Ascending aorta (tissue), 2 donors: Measurements from ENCODE around the gene MED27. TPM values are rescaled to one million over a fixed set of nuclear protein-coding genes. Genes with fewer than 3 reads are reported as not detected.

Source experiments
- DNase-seq, 2 donors: peaks; one replicate each; pipeline ENCODE4 v3.0.0-alpha.2; 2019; ENCODE audit warnings: low spot score in 2 of 2
- H3K27ac ChIP-seq, 2 donors: fragments of 200-600 bp; sonication (generic); one replicate each; pipeline ENCODE4 v1.5.1; 2016 to 2017; ENCODE audit warnings: mild to moderate bottlenecking in 1 of 2
- H3K27me3 ChIP-seq: fragments of 200-600 bp; sonication (generic); one replicate; pipeline ENCODE4 v1.5.1; 2017
- H3K36me3 ChIP-seq, 2 donors: fragments of 200-600 bp; sonication (generic); one replicate each; pipeline ENCODE4 v1.5.1; 2016
- H3K4me1 ChIP-seq, 2 donors: fragments of 200-600 bp; sonication (generic); one replicate each; pipeline ENCODE4 v1.5.1; 2016 to 2017; ENCODE audit warnings: mild to moderate bottlenecking in 1 of 2
- H3K4me3 ChIP-seq, 2 donors: fragments of 200-600 bp; sonication (generic); one replicate each; pipeline ENCODE4 v1.5.1; 2016 to 2017; ENCODE audit warnings: mild to moderate bottlenecking in 1 of 2
- H3K9me3 ChIP-seq, 2 donors: fragments of 200-600 bp; sonication (generic); one replicate each; pipeline ENCODE4 v1.5.1; 2016
- CTCF ChIP-seq, 3 experiments: fragments of 200-600 bp in 2 of 3; fragments of 450-650 bp in 1 of 3; sonication (generic) in 2 of 3; IDR thresholded peaks; one replicate each; pipeline ENCODE4 v1.5.1; 2016 to 2019; ENCODE audit warnings: antibody characterized with exemption in 3 of 3, mild to moderate bottlenecking in 1 of 3, moderate library complexity in 1 of 3
- intact Hi-C: fragments of 100-400 bp; cut with DNase I; formaldehyde crosslinking; loops from one replicate; pipeline ENCODE4 v1.15.1; 2023
- total RNA-seq: library from RNA; depleted of rRNA; stranded (reverse); fragments of >200 nt; gene quantifications from one replicate; pipeline ENCODE4 v1.1.0, GENCODE V29; 2016

The MED27 gene
- total RNA-seq, 1 donor from 2014 or later = 19.4 TPM

DNA sequence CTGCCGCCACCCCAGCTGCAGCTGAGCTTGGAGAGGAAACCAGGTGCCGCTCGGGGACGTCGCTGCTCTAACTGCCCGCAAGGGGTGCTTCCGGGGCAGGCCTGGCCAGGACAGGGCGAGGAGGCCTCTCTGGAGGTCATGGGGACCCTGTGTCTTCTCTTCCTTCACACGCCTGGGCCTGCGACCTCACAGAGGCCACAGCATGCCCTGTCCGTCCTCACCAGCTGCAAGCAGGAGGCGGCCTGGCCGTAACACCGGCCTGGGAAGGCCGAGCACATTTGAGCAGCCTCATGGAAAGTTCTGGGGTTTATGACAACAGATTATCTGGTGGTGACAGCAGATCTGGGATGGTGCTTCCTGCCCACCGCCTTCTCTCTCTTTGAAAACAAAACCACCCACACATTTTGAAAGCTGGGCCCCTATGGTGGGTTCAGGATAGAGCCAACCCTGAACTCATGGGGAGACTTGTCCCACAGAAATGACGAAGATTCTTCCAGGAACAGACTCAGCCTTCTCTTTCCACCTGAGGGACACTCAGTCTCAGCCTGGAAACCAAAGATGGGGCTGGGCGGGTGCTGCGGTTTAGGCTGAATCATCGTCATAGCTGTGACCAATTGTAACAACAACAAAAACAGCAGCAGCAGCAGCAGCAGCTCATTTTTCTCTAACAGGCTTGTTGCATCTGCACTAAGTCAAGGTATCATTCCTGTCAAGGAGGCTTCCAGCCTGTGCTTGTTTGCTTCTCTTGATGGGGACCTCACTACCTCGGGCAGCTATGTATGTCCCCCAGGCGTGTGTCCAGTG lies 240.2 kb downstream of the MED27 start:
- Histone ChIP-seq H3K4me1 (no peaks in the 10 kb centered on the region), H3K4me3 (no peak overlapping the region), H3K9me3 (peaks cover 0 to 4% of the 10 kb centered on the region in 2 donors), H3K36me3 (no peaks in the 10 kb centered on the region), H3K27ac (no peak overlapping the region), H3K27me3 (no peaks in the 10 kb centered on the region)
- no peak for TF ChIP-seq CTCF (IDR thresholded peaks at IDR 0.05)
- intact Hi-C loops = no loop called here
- no peak for DNase-seq

GRCh38 chr9:131838530-131839280 lies 241.0 kb downstream of the MED27 start:
- no peak for DNase-seq

DNA sequence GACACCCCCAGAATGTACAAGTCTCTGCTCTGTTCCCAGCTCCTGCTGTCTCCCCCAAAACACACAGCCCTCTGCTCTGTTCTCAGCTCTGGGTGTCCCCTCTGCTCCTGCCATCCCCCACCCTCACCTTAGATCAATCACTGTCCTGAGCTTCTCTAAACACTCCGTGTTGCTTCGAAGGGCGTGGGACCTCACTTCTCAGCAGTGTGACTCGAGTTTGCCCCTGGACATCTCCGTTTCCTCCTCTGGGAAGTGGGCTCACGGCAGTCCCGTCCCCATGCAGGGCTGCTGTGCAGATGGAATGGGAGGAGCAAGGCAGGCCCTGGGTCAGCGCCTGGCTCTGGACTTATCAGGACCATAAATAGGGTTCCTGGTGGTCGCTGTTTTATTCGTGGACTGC lies 241.8 kb downstream of the MED27 start:
- H3K27ac ChIP-seq = no peak overlapping the region
- no peaks in the 10 kb centered on the region for H3K36me3 ChIP-seq
- H3K9me3 ChIP-seq = peaks cover 0 to 17% of the 10 kb centered on the region in 2 donors
- H3K4me3 ChIP-seq = no peak overlapping the region
- no peak for DNase-seq
- H3K27me3 ChIP-seq = no peaks in the 10 kb centered on the region
- no peak for TF ChIP-seq CTCF (IDR thresholded peaks at IDR 0.05)
- intact Hi-C loops = no loop called here
- no peaks in the 10 kb centered on the region for H3K4me1 ChIP-seq

More at GRCh38 chr9:131838530-131839280, 241.0 kb downstream of the MED27 start:
- Histone ChIP-seq H3K36me3 (no peaks in the 10 kb centered on the region), H3K4me3 (no peak overlapping the region), H3K9me3 (peaks cover 0 to 12% of the 10 kb centered on the region in 2 donors), H3K27me3 (no peaks in the 10 kb centered on the region), H3K4me1 (no peaks in the 10 kb centered on the region), H3K27ac (no peak overlapping the region)
- intact Hi-C loops = no loop called here
- TF ChIP-seq CTCF (IDR thresholded peaks at IDR 0.05) = no peak

DNA sequence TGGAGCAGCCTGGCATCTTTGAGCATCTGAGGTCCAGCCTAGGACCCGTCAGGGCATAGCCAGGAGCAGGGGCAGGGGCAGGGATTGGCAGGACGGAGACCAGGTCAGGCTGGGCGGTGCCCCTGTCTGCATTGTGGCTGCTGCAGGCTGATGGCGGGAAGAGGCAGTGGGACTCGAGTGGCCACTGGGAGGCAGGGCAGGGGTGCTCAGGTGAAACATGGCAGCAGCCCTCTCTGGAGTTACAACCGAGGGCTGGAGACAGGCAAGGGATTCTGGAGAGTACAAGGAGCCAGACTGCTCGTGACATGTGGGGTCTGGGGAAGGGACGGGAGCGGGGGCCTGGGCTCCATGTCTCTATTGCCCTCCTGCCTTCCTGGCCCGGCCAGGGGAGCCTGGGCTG lies 242.4 kb downstream of the MED27 start:
- TF ChIP-seq CTCF (IDR thresholded peaks at IDR 0.05) = peak in 1 of 3 experiments; percentile 20
- H3K4me1 ChIP-seq = no peaks in the 10 kb centered on the region
- H3K27me3 ChIP-seq = no peaks in the 10 kb centered on the region
- H3K9me3 ChIP-seq = peaks cover 0 to 17% of the 10 kb centered on the region in 2 donors
- DNase-seq = no peak
- no peaks in the 10 kb centered on the region for H3K36me3 ChIP-seq
- H3K27ac ChIP-seq = no peak overlapping the region
- no peak overlapping the region for H3K4me3 ChIP-seq
- intact Hi-C loops = no loop called here

DNA sequence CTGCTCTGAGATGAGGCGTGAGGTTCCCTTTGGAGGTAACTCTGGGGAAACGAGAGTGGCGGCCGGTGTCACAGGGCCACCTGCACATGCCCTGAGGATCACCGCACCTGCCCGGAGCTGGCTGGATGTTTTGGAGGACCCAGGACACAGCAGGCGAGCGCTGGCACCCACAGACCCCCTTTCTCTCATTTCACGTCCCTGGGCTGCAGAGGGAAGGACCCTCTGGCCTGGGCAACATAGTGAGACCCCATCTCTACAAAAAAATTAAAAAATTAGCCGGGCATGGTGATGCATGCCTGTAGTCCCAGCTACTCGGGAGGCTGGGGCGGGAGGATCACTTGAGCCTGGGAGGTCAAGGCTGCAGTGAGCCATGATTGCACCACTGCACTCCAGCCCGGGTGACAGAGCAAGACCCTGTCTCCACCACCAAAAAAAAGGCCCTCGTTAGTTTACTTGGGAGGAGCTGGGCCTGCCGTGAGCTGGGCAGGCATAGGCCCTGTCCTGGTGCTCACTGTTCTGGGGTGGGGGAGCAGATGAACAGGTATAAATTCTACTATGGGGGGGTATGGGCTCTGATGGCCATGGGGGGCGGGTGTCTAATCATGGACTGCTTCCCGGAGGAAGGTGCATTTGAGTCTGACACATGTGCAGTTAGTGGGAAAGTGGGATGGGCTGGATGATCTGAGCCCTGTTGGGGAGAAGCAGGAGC lies 242.9 kb downstream of the MED27 start:
- H3K36me3 ChIP-seq = no peaks in the 10 kb centered on the region
- no peaks in the 10 kb centered on the region for H3K4me1 ChIP-seq
- H3K27me3 ChIP-seq = no peaks in the 10 kb centered on the region
- intact Hi-C loops = no loop called here
- DNase-seq = no peak
- no peak for TF ChIP-seq CTCF (IDR thresholded peaks at IDR 0.05)
- H3K4me3 ChIP-seq = no peak overlapping the region
- H3K9me3 ChIP-seq = peaks cover 0 to 17% of the 10 kb centered on the region in 2 donors
- H3K27ac ChIP-seq = no peak overlapping the region
